ENCODE measurements around the gene MRFAP1L1. TPM values are rescaled to one million over a fixed set of nuclear protein-coding genes. Genes with fewer than 3 reads are reported as not detected.

Gene MRFAP1L1
- total and polyA plus RNA-seq, 2 donors (not counting 1 experiment from before 2014, with no cell fraction given), result 12.5 to 57.2 TPM

GRCh38 chr4:6672131-6672530 lies 37.5 kb downstream of the MRFAP1L1 start:
- Histone ChIP-seq H3K27me3 (replicated peaks in 1 of 4; ENCODE audit: control extremely low read depth in 1 of 4, control insufficient read depth in 3 of 4, insufficient read depth in 4 of 4, low read length in 3 of 4) (peaks cover 0 to 2% (median 0%) of the 10 kb centered on the region in 4 experiments), H3K9me3 (ENCODE audit: control extremely low read depth in 1 of 3, control insufficient read depth in 2 of 3, insufficient read depth in 1 of 3, low read length in 2 of 3) (peaks cover 0 to 2% (median 0%) of the 10 kb centered on the region in 3 donors), H3K4me3 (ENCODE audit: control extremely low read depth in 1 of 5, extremely low read depth in 1 of 5, insufficient read depth in 1 of 5, low read depth in 2 of 5, low read length in 4 of 5) (no peak overlapping the region), H3K27ac (ENCODE audit: low read length in 2 of 2) (no peak overlapping the region), H4K20me1 (ENCODE audit: control insufficient read depth, insufficient read depth, low read length, poor library complexity, severe bottlenecking) (peaks cover 22% of the 10 kb centered on the region), H3K79me2 (ENCODE audit: control insufficient read depth, insufficient read depth, low read length) (peaks cover 21% of the 10 kb centered on the region), H2AFZ (ENCODE audit: insufficient read depth, low read depth, low read length, poor library complexity, severe bottlenecking) (no peak overlapping the region), H3K36me3 (replicated peaks in 1 of 2; ENCODE audit: control extremely low read depth in 1 of 2, control insufficient read depth in 1 of 2, extremely low read depth in 1 of 2, insufficient read depth in 2 of 2, low read length in 1 of 2) (peaks cover 0 to 16% of the 10 kb centered on the region in 2 experiments), H3K4me2 (replicated peaks; ENCODE audit: low read depth, low read length, poor library complexity, severe bottlenecking) (no peak overlapping the region), H3K4me1 (ENCODE audit: control insufficient read depth in 2 of 2, insufficient read depth in 2 of 2, low read length in 2 of 2) (peaks cover 26 to 34% of the 10 kb centered on the region in 2 donors), H3K9ac (ENCODE audit: low read length) (no peak overlapping the region)
- DNase-seq, result no peak
- TF ChIP-seq, protein P1, sequence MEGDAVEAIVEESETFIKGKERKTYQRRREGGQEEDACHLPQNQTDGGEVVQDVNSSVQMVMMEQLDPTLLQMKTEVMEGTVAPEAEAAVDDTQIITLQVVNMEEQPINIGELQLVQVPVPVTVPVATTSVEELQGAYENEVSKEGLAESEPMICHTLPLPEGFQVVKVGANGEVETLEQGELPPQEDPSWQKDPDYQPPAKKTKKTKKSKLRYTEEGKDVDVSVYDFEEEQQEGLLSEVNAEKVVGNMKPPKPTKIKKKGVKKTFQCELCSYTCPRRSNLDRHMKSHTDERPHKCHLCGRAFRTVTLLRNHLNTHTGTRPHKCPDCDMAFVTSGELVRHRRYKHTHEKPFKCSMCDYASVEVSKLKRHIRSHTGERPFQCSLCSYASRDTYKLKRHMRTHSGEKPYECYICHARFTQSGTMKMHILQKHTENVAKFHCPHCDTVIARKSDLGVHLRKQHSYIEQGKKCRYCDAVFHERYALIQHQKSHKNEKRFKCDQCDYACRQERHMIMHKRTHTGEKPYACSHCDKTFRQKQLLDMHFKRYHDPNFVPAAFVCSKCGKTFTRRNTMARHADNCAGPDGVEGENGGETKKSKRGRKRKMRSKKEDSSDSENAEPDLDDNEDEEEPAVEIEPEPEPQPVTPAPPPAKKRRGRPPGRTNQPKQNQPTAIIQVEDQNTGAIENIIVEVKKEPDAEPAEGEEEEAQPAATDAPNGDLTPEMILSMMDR (IDR thresholded peaks at IDR 0.05), result no peak
- no peak for TF ChIP-seq EZH2 (IDR thresholded peaks at IDR 0.05; ENCODE audit: borderline replicate concordance, insufficient read depth, low read depth, low read length, poor library complexity, severe bottlenecking)
- intact Hi-C loops (cut with micrococcal nuclease), result no loop called here
- H3K4me1 Mint-ChIP-seq, result peaks cover 35% of the 10 kb centered on the region
- ATAC-seq (ENCODE audit: low read depth), result no peak
- H3K4me3 Mint-ChIP-seq, result no peak overlapping the region
- ChIA-PET POLR2A (interaction anchor here (0.6 kb wide), 1 partner anchor 32 kb away, joined by 3 read pairs; the partner anchor contains the start of gene MRFAP1), CTCF (interaction anchor here (1.0 to 3.4 kb wide), 2 partner anchors 202 to 371 kb away, joined by 3 to 14 read pairs; partner anchors contain the start of gene TADA2B)
- 96% methylated on average over 16 of the region's 19 CpGs for WGBS (ENCODE audit: insufficient coverage)
- no peaks in the 10 kb centered on the region for H3K9me3 Mint-ChIP-seq (ENCODE audit: insufficient read depth)
- H3K27me3 Mint-ChIP-seq, result no peaks in the 10 kb centered on the region
- H3K27ac Mint-ChIP-seq, result no peak overlapping the region

DNA sequence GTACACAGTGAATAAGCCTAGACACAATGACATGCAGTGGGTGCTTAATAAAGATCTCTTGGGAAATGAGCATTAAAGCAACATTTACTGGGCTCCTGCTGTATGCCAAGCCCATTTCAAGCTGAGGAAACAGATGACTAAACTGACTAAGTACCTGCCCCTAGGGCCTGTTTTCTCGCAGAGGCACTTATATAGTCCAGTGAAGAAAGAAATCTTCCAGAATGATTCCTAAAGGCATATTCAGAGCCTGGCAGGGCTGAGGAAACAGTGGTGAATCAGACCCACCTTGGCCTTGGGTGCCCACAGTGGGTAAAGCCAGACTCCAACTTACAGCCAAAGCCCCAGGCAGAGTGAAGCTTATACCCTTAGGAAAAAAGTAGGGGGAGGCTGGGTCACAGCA lies 38.0 kb downstream of the MRFAP1L1 start:
- WGBS (ENCODE audit: insufficient coverage), result no CpG with 5 or more reads among the region's 1 CpG
- Mint-ChIP-seq H3K4me1 (peaks cover 30% of the 10 kb centered on the region), H3K27me3 (no peaks in the 10 kb centered on the region), H3K9me3 (ENCODE audit: insufficient read depth) (no peaks in the 10 kb centered on the region), H3K4me3 (no peak overlapping the region), H3K27ac (no peak overlapping the region)
- Histone ChIP-seq H2AFZ (ENCODE audit: insufficient read depth, low read depth, low read length, poor library complexity, severe bottlenecking) (no peak overlapping the region), H3K36me3 (replicated peaks in 1 of 2; ENCODE audit: control extremely low read depth in 1 of 2, control insufficient read depth in 1 of 2, extremely low read depth in 1 of 2, insufficient read depth in 2 of 2, low read length in 1 of 2) (peaks cover 0 to 14% of the 10 kb centered on the region in 2 experiments), H3K9ac (ENCODE audit: low read length) (no peak overlapping the region), H3K9me3 (ENCODE audit: control extremely low read depth in 1 of 3, control insufficient read depth in 2 of 3, insufficient read depth in 1 of 3, low read length in 2 of 3) (peaks cover 0 to 2% (median 0%) of the 10 kb centered on the region in 3 donors), H3K27ac (ENCODE audit: low read length in 2 of 2) (no peak overlapping the region), H4K20me1 (ENCODE audit: control insufficient read depth, insufficient read depth, low read length, poor library complexity, severe bottlenecking) (peaks cover 17% of the 10 kb centered on the region), H3K27me3 (replicated peaks in 1 of 4; ENCODE audit: control extremely low read depth in 1 of 4, control insufficient read depth in 3 of 4, insufficient read depth in 4 of 4, low read length in 3 of 4) (peaks cover 0 to 3% (median 0%) of the 10 kb centered on the region in 4 experiments), H3K4me2 (replicated peaks; ENCODE audit: low read depth, low read length, poor library complexity, severe bottlenecking) (no peak overlapping the region), H3K4me3 (ENCODE audit: control extremely low read depth in 1 of 5, extremely low read depth in 1 of 5, insufficient read depth in 1 of 5, low read depth in 2 of 5, low read length in 4 of 5) (no peak overlapping the region), H3K79me2 (ENCODE audit: control insufficient read depth, insufficient read depth, low read length) (peaks cover 16% of the 10 kb centered on the region), H3K4me1 (ENCODE audit: control insufficient read depth in 2 of 2, insufficient read depth in 2 of 2, low read length in 2 of 2) (peaks cover 21 to 29% of the 10 kb centered on the region in 2 donors)
- DNase-seq (no peak), ATAC-seq (ENCODE audit: low read depth) (no peak)
- CTCF ChIA-PET, result interaction anchor here (0.6 to 3.4 kb wide), 2 partner anchors 32 to 202 kb away, joined by 4 to 14 read pairs; no protein-coding TSS in a partner anchor
- intact Hi-C loops (cut with micrococcal nuclease), result no loop called here
- TF ChIP-seq, protein P1 (IDR thresholded peaks at IDR 0.05), result no peak
- no peak for TF ChIP-seq EZH2 (IDR thresholded peaks at IDR 0.05; ENCODE audit: borderline replicate concordance, insufficient read depth, low read depth, low read length, poor library complexity, severe bottlenecking)
- POLR2A ChIA-PET, result interaction anchor here (0.6 kb wide), 1 partner anchor 31 kb away, joined by 3 read pairs; the partner anchor contains the start of gene MRFAP1
